MV-4-11 (cell line): ENCODE results near the gene GGCT.
"Not testable (repeated sequence)": the region's sequence is repeated elsewhere in the genome, so short reads cannot be mapped to it uniquely, and the experiment has no call there.

Experiments used
- DNase-seq: peaks from one replicate; lab custom pipeline; 2025; lab: John Stamatoyannopoulos, UW

GGCT gene

GRCh38 chr7:30515761-30516160 lies 11.1 kb upstream of the GGCT start:
- no peak for DNase-seq

DNA sequence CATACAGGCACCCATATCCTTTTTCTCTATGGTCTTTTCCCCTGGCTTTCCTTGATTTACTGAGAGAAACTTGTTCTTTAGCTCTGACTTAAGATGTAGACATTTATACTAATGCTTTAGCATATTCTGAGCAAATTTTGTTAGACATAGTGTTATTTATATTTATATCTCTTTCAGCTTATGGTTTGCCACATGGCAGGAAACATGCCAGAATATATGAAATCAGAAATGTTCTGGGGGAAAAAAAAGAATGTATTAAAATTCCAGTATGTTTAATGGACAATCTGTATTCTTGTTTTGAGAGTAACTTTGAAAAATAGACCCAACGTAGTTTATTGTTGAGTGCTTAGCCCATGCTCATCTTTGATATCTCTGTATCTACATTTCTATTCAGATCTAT lies 10.1 kb upstream of the GGCT start:
- no peak for DNase-seq

GRCh38 chr7:30514177-30514576 lies 9.5 kb upstream of the GGCT start:
- DNase-seq = no peak

DNA sequence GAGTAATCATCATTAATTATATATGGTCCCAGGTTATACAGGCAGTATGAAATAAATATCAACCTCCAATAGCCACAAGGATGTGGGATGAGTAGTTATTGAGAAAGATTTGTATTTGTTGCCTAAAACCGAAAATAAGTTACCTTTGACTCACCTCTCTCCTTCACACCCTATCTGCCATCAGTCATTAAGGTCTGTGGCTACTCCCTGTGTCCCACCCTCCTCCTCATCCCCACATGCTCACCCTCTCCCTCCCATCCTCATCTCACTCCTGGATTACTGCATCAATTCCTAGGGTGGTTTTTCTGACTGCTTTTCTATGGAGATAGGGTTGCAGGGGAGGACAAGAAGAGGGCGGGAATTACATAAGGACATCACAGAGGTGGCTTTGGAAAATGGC lies 9.1 kb upstream of the GGCT start:
- no peak for DNase-seq

- no peak for DNase-seq
Observed at GRCh38 chr7:30511973-30512662, 7.5 kb upstream of the GGCT start.

DNA sequence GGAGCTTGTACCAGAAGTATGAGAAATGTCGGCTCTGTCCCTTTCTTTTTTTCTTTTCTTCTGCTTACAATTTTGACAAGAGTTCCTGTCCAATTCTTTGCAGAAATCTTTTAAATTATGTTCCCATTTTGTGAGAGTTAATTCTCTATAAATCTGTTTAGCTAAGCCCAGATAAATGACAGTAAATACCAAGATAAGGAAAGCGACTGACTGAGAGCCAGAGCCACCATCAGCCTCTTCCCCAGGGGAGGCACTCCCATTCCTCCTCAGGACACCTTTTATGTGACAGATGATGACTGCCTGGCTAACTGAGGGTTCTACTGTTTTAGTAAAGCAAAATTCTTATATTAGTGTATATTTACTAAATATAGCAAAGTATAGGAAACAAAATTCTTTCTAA lies 6.9 kb upstream of the GGCT start:
- no peak for DNase-seq

DNA sequence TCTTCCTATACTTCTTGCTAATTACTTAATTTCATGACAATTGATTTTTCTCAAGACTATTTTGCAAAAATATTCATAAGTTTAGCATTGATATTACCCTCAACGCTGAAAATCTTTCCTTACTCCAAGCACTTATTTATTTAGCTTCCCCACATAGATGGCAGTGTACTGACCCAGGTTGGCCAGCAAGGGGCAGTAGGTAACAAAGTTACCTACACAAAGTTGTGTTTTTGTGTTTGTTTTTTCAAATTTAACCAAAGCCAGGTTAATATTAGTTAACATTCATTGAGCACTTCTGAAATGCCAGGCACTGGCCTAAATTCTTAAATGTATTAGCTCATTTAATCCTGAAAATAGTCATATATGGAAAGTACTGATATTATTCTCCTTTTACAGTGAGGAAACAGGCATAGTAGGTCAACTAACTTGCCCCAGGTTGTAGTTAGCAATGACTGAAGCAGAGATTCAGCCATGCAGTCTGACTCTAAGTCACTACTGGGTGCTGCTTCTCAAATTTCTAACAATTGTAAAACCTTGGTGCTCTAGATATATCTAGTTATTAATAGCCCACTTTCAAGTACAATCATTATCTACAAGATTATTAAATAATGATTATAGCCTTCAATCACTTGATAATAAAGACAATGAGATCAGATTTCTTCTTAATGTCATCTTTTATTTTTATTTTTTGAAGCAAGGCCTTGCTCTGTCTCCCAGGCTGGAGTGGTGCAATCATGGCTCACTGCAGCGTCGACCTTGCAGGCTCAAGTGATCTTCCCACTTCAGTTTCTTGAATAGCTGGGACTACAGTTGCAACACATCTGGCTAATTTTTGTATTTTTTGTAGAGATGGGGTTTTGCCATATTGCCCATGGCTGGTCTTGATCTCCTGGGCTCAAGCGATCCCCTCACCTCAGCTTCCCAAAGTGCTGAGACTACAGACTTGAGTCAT lies 5.8 kb upstream of the GGCT start:
- DNase-seq = peak; percentile 31

GRCh38 chr7:30509171-30509857 lies 4.7 kb upstream of the GGCT start:
- DNase-seq = not testable (repeated sequence)

- DNase-seq = not testable (repeated sequence)
Observed at GRCh38 chr7:30507346-30507900, 2.8 kb upstream of the GGCT start.

GRCh38 chr7:30505174-30505697 lies 607 bp upstream of the GGCT start:
- peak; percentile 29 for DNase-seq

DNA sequence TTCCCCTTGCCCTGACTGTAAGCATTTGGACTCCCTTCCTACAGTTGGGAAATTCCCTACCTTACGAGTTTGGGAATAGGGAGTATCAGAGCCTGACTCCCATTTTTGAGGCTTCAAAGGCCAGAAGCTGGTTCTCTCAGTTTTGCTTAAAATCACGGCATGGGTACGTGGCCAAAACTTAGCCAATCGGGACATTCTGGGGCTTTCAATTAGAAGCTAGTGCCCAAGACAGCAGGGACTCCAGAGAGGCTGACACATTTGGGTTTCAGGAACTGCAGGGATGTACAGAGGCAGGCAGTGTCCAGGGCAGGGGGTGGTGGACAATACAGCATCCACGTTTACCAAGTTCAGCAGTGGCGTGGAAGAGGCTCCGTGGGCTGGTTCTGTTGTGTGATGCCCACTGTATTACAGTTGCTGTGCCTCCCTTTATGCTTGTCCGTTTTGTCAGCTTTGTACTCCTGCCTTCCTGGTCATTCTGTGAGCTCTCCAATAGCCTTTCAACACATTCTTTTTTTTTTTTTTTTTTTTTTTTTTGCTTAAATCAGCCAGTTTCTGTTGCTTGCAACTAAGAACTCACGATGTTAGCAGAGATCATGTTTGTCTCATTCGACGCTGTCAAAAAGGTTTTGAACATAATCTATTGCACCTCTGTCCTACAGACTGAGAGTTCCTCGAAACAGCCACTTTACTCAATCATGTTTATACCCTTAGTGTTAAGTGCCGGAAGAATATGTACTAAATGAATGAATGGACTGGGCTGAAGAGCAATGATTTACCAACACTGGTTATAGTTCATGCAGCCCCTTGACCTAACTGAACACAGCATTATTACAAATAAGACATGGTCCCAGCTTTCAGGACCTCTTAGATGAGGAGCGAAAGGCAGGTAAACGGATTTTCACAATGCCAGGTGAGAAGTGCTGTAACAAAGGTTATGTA lies 1.1 kb downstream of the GGCT start:
- DNase-seq = no peak

- DNase-seq = peak; percentile 64
Observed at GRCh38 chr7:30502470-30503251, 2.0 kb downstream of the GGCT start.

DNA sequence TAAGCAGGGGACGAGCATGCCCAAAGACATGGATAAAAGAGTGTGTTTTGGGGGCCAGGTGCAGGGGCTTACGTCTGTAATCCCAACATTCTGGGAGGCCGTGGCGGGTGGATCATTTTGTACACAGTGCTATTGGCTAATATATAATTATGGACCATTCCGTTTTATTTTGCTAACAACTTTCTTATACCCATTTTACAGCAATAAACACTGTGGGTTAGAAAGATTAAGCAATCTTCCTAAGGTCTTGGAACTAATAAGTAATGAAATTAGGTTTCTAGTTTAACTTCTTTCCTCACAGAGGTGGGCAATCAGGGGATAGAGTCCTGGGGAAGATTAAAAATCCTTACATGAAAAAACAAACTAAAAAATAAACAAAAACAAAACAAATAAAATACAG lies 3.4 kb downstream of the GGCT start:
- no peak for DNase-seq

GRCh38 chr7:30493228-30493627 lies 11.4 kb downstream of the GGCT start:
- no peak for DNase-seq

GRCh38 chr7:30491417-30491816 lies 13.2 kb downstream of the GGCT start:
- no peak for DNase-seq

GRCh38 chr7:30487371-30487770 lies 17.3 kb downstream of the GGCT start:
- DNase-seq = no peak

DNA sequence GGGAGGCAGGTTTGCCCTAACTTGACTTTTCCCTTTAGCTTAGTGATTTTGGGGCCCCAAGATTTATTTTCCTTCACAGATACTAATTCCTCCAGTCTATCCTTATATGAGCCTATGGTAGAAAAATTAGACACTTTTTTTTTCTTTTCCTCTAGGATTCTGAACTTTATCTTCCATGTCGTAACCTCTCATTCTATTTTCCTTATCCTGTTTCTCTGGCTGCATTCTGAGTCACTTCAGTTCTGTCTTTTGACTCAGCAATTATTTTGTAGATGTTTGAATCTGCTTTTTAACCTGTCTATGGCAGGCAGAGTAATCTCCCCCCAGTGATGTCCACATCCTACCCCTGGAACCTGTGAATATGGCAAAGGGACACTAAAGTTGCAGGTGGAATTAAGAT lies 19.0 kb downstream of the GGCT start:
- DNase-seq = no peak

GRCh38 chr7:30481416-30481815 lies 23.2 kb downstream of the GGCT start:
- not testable (repeated sequence) for DNase-seq

- peak; percentile 53 for DNase-seq
Observed at GRCh38 chr7:30479202-30480120, 25.2 kb downstream of the GGCT start.
